Transverse colon (tissue), 4 donors: ENCODE measurements around the gene MINDY4B.

Source experiments
- CTCF ChIP-seq, 5 experiments: fragments of 200-600 bp in 3 of 5; fragments of 450-650 bp in 2 of 5; sonication (generic) in 3 of 5; IDR thresholded peaks; 1 replicate in 2 of 5; 2 replicates in 3 of 5; pipeline ENCODE4 v1.5.1; 2016 to 2017; ENCODE audit warnings: antibody characterized with exemption in 5 of 5, inconsistent platforms in 3 of 5, mild to moderate bottlenecking in 2 of 5, moderate library complexity in 1 of 5
- EP300 ChIP-seq: sonication (generic); formaldehyde crosslinking; IDR thresholded peaks from one replicate; pipeline ENCODE4 v1.6.1; 2017; ENCODE audit warnings: antibody characterized with exemption, low read depth
- POLR2A ChIP-seq: fragments of 450-650 bp; IDR thresholded peaks from one replicate; pipeline ENCODE4 v1.6.1; 2016; ENCODE audit warnings: antibody characterized with exemption, mild to moderate bottlenecking, moderate library complexity
- POLR2AphosphoS5 ChIP-seq, 3 donors: sonication (generic); formaldehyde crosslinking; IDR thresholded peaks; one replicate each; pipeline ENCODE4 v1.6.1; 2016; ENCODE audit warnings: antibody characterized with exemption in 3 of 3

DNA sequence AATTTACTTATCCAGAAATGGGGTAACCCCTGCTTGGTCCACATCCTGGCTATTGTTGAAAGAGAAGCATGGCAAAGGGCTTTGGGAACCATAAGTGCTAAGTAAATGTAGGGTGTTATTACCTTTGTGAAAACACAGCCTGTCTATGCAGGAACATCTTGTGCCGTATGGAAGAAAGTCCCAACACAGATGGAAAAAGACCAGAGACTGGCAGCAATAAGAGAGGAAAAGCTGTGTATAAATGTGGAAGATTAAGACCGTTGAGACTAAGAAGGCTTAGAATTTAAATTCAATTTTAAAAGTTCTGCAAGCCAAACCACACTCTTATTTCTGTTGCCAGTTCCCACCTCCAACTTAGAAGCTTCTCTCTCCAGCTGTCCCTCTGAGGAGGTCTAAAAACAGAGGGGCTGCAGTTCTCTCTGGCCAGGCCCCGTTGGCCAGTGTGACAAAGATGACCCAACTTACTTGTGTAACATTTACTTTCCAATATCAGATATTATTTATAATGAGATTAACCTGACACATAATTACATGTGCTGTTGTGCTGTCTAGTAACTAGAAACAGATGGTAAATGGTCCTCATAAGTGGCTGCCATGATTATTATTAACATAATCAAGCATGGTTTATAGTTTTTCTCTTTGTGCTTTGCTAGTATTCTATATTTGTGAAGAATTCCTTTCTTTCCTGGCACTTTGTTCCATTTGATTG lies 7.0 kb downstream of the MINDY4B start:
- TF ChIP-seq POLR2AphosphoS5 (IDR thresholded peaks at IDR 0.05) (no peak), POLR2A (no peak), EP300 (no peak), CTCF (IDR thresholded peaks at IDR 0.05) (no peak)
